Progenitor cell of endocrine pancreas (in vitro differentiated cells): Measurements from ENCODE around the gene EXOG. TPM values are rescaled to one million over a fixed set of nuclear protein-coding genes. Genes with fewer than 3 reads are reported as not detected.

Source experiments
- DNase-seq: peaks from one replicate; pipeline ENCODE4 v3.0.0; 2021; ENCODE audit warnings: low spot score; ENCODE audit not compliant: unreplicated experiment
- H3K27ac Mint-ChIP-seq: 2 replicates; pipeline ENCODE4 v1.8.0; 2021; ENCODE audit warnings: mild to moderate bottlenecking, moderate library complexity, mixed read lengths
- H3K27me3 Mint-ChIP-seq: 2 replicates; pipeline ENCODE4 v1.8.0; 2021; ENCODE audit warnings: mixed read lengths
- H3K36me3 Mint-ChIP-seq: 2 replicates; pipeline ENCODE4 v1.8.0; 2022; ENCODE audit warnings: mixed read lengths; ENCODE audit not compliant: insufficient read depth
- H3K4me1 Mint-ChIP-seq: 2 replicates; pipeline ENCODE4 v1.8.0; 2021; ENCODE audit warnings: low read depth, mixed read lengths
- H3K4me3 Mint-ChIP-seq: 2 replicates; pipeline ENCODE4 v1.8.0; 2021; ENCODE audit warnings: low read depth, mild to moderate bottlenecking, moderate library complexity, mixed read lengths
- H3K9me3 Mint-ChIP-seq: 2 replicates; pipeline ENCODE4 v1.8.0; 2021; ENCODE audit warnings: low read depth, mixed read lengths
- total RNA-seq: library from RNA; stranded (reverse); gene quantifications from 2 replicates; pipeline ENCODE4 v1.2.1, GENCODE V29; 2021
- TF ChIP-seq, protein P1 (sequence below): fragments of 200-600 bp; sonication (generic); IDR thresholded peaks from one replicate; pipeline ENCODE4 v1.5.0; 2021; ENCODE audit warnings: antibody characterized with exemption, mild to moderate bottlenecking; ENCODE audit not compliant: unreplicated experiment

The EXOG gene
- total RNA-seq, 1 donor from 2014 or later, result 15.2 TPM

DNA sequence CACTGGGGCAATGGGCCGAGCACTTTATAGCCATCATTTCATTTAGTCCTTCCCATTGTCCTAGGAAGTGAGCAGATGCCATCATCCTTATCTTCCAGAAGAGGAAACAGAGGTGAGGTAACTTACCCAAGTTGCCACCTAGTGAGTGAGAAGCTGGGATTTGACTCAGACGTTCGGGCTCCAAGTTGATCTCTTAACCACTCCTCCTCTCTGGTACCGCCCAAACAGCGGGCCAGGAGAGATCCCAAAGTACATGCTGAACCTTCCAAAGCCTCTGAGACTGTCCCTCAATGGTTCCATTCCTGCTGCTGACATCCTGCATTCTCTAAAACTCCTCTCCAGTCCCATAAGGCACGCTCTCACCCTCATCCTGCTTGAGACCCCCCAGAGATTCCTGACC is 56.2 kb downstream of the EXOG start:
- no peaks in the 10 kb centered on the region for H3K9me3 Mint-ChIP-seq
- TF ChIP-seq, protein P1, sequence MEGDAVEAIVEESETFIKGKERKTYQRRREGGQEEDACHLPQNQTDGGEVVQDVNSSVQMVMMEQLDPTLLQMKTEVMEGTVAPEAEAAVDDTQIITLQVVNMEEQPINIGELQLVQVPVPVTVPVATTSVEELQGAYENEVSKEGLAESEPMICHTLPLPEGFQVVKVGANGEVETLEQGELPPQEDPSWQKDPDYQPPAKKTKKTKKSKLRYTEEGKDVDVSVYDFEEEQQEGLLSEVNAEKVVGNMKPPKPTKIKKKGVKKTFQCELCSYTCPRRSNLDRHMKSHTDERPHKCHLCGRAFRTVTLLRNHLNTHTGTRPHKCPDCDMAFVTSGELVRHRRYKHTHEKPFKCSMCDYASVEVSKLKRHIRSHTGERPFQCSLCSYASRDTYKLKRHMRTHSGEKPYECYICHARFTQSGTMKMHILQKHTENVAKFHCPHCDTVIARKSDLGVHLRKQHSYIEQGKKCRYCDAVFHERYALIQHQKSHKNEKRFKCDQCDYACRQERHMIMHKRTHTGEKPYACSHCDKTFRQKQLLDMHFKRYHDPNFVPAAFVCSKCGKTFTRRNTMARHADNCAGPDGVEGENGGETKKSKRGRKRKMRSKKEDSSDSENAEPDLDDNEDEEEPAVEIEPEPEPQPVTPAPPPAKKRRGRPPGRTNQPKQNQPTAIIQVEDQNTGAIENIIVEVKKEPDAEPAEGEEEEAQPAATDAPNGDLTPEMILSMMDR, result no peak
- H3K27me3 Mint-ChIP-seq, result no peaks in the 10 kb centered on the region
- no peak overlapping the region for H3K27ac Mint-ChIP-seq
- peaks cover 5% of the 10 kb centered on the region for H3K36me3 Mint-ChIP-seq
- H3K4me3 Mint-ChIP-seq, result no peak overlapping the region
- no peak for DNase-seq
- peaks cover 4% of the 10 kb centered on the region for H3K4me1 Mint-ChIP-seq

DNA sequence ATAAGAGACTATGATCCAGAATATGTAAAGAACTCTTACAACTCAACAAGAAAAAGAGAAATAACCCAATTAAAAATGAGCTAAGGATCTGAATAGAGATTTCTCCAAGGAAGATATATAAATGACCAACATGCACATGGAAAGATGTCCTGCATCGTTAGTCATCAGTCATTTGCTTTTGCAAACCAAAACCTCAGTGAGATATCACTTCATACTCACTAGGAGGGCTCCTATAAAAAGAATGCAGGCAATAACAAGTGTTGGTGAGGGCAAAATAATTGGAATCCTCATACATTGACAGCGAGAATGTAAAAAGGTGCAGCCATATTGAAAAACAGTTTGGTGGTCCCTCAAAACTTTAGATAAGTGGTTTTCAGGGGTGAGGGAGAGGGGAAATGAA is 56.9 kb downstream of the EXOG start:
- TF ChIP-seq, protein P1, result no peak
- Mint-ChIP-seq H3K9me3 (peaks cover 3% of the 10 kb centered on the region), H3K4me3 (no peak overlapping the region), H3K27me3 (no peaks in the 10 kb centered on the region), H3K36me3 (peaks cover 5% of the 10 kb centered on the region), H3K27ac (no peak overlapping the region), H3K4me1 (peaks cover 3% of the 10 kb centered on the region)
- DNase-seq, result no peak

DNA sequence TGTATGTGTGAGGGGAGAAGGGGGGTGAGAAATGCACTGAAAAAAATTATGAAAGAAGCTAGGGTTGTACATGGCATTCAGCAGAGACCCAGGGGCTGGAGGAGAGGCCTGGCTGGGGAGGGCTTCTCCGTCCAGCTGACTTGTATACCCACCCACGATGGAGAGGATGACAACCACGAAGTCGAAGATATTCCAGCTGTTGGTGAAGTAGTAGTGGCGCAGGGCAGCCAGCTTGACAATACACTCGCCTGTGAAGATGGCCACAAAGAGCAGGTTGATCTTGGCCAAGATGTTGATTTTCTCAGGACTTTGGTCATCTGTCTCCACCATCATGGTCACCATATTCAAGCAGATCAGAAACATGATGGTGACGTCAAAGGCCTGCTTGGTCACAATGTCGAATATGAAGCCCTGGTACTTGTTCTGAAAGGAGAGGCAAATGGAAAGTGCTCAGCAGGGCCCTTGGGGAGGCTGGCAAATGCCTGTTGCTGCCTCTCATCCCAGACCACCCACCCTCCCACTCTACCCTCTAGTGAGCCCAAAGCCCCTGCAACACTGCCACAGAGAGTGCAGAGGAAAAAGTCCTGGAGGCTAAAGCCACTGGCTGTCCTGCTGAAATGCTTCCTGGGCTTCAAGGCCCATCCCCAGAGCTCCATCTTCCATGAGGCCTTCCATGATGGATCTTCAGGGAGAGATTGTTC is 58.1 kb downstream of the EXOG start:
- H3K4me1 Mint-ChIP-seq, result no peaks in the 10 kb centered on the region

DNA sequence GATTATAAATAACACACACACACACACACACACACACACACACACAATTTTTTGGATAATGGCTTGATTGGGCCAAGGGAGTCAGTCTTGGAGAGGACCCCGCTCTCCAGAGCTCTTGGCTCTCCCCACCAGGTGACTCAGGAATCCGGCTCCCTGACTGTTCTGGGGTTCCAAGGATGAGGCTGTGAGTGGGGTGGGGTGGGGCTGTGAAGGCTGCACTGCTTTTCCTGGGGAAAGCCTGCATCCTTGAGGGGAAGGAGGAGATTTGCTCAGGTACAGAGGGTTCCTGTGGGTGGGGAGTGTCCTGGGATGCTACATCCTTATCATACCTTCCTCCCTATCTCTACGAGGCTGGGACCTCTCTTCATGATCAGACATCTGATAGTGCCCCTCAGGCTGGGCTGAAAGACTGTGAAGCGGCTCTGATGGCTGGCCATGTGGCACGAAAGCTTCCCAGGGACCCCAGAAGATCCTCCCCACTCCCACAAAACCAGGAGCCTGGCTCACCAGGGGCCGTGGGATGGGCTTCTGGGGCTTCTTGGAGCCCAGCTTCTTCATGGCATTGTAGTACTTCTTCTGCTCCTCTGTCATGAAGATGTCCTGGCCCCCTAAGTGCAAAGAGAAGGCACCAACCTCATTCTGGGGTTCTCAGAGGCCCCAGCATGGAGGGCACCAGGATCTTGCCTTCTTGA is 59.2 kb downstream of the EXOG start:
- H3K4me1 Mint-ChIP-seq, result no peaks in the 10 kb centered on the region
- H3K27me3 Mint-ChIP-seq, result no peaks in the 10 kb centered on the region
- DNase-seq, result no peak
- peaks cover 3% of the 10 kb centered on the region for H3K36me3 Mint-ChIP-seq
- no peak overlapping the region for H3K27ac Mint-ChIP-seq
- TF ChIP-seq, protein P1, result no peak
- H3K4me3 Mint-ChIP-seq, result no peak overlapping the region
- H3K9me3 Mint-ChIP-seq, result peaks cover 3% of the 10 kb centered on the region

More for the DNA sequence above, 58.1 kb downstream of the EXOG start:
- no peak overlapping the region for H3K27ac Mint-ChIP-seq
- TF ChIP-seq, protein P1, result no peak
- peaks cover 5% of the 10 kb centered on the region for H3K36me3 Mint-ChIP-seq
- no peak for DNase-seq
- H3K27me3 Mint-ChIP-seq, result no peaks in the 10 kb centered on the region
- no peak overlapping the region for H3K4me3 Mint-ChIP-seq
- peaks cover 3% of the 10 kb centered on the region for H3K9me3 Mint-ChIP-seq

DNA sequence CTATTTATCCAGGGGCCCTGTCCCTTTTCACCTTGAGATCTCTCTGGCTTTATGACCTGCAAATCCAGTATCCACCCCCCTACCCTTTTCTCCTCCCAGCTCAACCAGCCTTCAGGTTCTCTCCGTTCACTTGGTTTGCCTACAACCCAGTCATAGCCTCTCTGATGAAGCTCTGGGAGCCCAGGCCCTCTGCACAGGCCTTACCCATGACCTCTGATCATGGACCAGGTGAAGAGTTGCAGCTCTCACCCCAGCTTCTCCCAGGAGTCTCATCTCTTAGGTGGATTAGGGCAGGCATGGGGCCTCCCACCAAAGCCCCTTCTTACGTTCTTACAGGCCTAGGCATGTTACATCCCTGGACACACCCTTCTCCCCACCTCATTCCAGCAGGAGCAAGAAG is 59.8 kb downstream of the EXOG start:
- Mint-ChIP-seq H3K4me1 (no peaks in the 10 kb centered on the region), H3K27me3 (no peaks in the 10 kb centered on the region), H3K9me3 (peaks cover 3% of the 10 kb centered on the region), H3K27ac (no peak overlapping the region), H3K4me3 (no peak overlapping the region), H3K36me3 (peaks cover 3% of the 10 kb centered on the region)
- no peak for DNase-seq
- TF ChIP-seq, protein P1, result no peak
